T-helper 17 cell (primary cell): ENCODE measurements around the gene EPHA7. TPM values are rescaled to one million over a fixed set of nuclear protein-coding genes. Genes with fewer than 3 reads are reported as not detected.
A peak's percentile ranks its signal among the peaks of the same experiment; 100 is the strongest.

ENCODE experiments used
- ATAC-seq: fragments of 150-1000 bp; cut with Tn5 transposase; 2 replicates; pipeline ENCODE4 v1.10.0; 2021; ENCODE audit warnings: mild to moderate bottlenecking, moderate library complexity
- DNase-seq, 3 donors: peaks; one replicate each; pipeline versions ENCODE4 v3.0.0 to v3.0.0-alpha.2; 2020 to 2021
- H3K9me3 ChIP-seq: one replicate; pipeline ENCODE4 v1.7.0; 2013; ENCODE audit warnings: low read length, mild to moderate bottlenecking; ENCODE audit not compliant: control insufficient read depth, poor library complexity, severe bottlenecking
- H3K27ac Mint-ChIP-seq: one replicate; pipeline ENCODE4 v1.8.0; 2022; ENCODE audit warnings: mild to moderate bottlenecking, moderate library complexity, mixed read lengths
- H3K27me3 Mint-ChIP-seq: one replicate; pipeline ENCODE4 v1.8.0; 2022; ENCODE audit warnings: mixed read lengths
- H3K36me3 Mint-ChIP-seq: one replicate; pipeline ENCODE4 v1.8.0; 2022; ENCODE audit warnings: low read depth, mixed read lengths
- H3K4me1 Mint-ChIP-seq: one replicate; pipeline ENCODE4 v1.8.0; 2022; ENCODE audit warnings: mild to moderate bottlenecking, mixed read lengths
- H3K4me3 Mint-ChIP-seq: one replicate; pipeline ENCODE4 v1.8.0; 2022; ENCODE audit warnings: mild to moderate bottlenecking, moderate library complexity, mixed read lengths
- total RNA-seq, 4 donors: library from RNA in 2 of 4; stranded (reverse) in 2 of 4; gene quantifications; one replicate each; pipeline ENCODE4 v1.2.3 and lab custom pipeline; 2022 to 2026

Gene EPHA7
- total RNA-seq (not detected), total RNA-seq (lab: John Stamatoyannopoulos, UW) (0.38 to 0.58 reads per million in 2 donors)

DNA sequence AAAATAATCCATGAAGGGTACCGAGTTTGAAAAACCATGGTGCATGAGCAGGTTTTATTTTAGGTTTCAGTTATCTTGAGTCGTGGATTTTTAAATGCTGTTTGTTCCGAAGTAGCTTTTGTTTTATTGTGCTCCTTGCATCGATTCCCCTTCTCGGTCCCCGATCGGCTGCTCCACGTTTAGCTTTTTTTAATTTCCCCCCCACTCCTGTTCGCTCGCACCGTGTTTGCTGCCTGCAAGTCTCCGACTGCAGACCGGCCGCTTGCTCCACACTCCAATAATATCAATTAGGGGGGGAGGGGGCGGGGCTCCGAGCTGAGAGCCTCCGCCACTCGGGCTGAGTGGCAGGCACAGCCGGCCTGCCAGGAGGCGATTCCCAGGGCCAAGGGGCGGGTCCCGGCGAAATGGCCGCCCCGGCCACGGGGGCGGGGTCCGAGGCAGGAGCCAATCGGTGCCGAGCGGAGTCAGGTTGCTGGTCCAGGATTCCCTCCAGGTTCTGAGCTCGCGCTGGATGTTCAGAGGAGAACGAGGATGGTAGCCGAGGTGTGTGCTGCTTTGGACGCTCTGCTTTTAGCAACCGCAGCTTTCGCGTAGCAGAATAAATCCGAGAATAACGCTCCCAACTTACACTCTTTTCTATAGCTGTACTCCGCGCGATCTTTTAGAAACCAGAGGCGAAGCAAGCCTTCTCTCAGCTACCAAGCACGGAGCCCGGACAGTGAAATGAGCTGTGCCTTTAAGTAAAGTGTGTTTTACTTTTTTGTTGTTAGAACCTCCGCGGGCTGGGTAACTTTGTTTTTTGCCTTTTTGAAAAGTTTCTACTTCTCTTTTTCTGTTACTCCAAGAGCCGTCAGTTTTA, at the start of gene EPHA7:
TSS of gene EPHA7 (minus strand) at position 256 of the 859 bp plus-strand sequence. CDS start at position 38, 218 bp downstream.
- peak; percentile 57 for ATAC-seq
- Mint-ChIP-seq H3K4me3 (peak within 1 kb of the TSS; percentile 84), H3K27me3 (peaks cover 44% of the 10 kb centered on the region)

DNA sequence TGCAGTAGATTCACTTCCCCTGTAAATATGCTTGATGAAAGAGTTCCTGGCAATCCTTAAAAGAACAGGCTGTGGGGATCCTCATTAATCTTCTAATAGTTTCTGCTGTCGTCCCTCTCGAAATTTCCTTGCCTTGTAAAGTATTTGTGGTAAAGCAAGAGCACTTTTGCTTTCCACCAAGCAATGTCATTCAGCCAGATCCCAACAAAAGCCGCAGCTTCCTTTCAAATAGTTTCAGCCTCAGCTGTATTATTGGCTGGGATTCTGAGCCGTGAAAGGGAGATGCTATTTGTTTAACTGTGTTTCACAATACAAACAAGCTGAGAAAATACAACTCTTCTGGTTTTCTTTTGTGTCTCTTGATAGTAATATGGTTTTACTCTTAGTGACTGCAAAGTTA, 48.9 kb upstream of the EPHA7 start:
- Mint-ChIP-seq H3K27me3 (no peaks in the 10 kb centered on the region), H3K36me3 (no peaks in the 10 kb centered on the region), H3K27ac (no peak overlapping the region), H3K4me1 (no peaks in the 10 kb centered on the region), H3K4me3 (no peak overlapping the region)
- DNase-seq = no peak
- H3K9me3 ChIP-seq = no peaks in the 10 kb centered on the region
- ATAC-seq = no peak

More for the DNA sequence above, at the start of gene EPHA7:
- H3K36me3 Mint-ChIP-seq = peaks cover 3% of the 10 kb centered on the region
- no peak within 1 kb of the TSS for H3K27ac Mint-ChIP-seq
- no peaks in the 10 kb centered on the region for H3K9me3 ChIP-seq
- no peak for DNase-seq
- peaks cover 2% of the 10 kb centered on the region for H3K4me1 Mint-ChIP-seq

GRCh38 chr6:93454533-93454932, 35.2 kb upstream of the EPHA7 start:
- no peak for DNase-seq
- ATAC-seq = no peak
- Mint-ChIP-seq H3K36me3 (no peaks in the 10 kb centered on the region), H3K27me3 (no peaks in the 10 kb centered on the region), H3K4me3 (no peak overlapping the region), H3K27ac (no peak overlapping the region), H3K4me1 (peaks cover 2% of the 10 kb centered on the region)
- H3K9me3 ChIP-seq = no peaks in the 10 kb centered on the region

DNA sequence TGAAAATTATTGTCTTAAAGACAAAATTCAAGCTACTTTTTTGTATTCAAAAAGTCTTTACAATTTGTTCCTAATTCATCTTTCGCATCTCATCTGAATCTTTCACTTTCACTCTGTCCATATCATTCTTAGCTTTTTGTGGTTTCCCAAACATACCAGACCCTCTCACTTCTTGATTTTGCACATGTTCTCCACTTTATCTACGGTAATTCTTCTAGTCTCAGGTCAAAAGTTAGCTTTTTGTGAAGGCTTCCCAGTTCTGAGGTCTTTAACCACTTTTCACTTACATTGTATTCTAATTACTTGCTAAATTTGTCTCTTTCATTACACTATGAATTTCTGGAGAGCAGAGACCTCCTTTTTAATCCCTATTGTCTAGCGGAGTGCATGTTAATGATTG, 34.6 kb upstream of the EPHA7 start:
- no peak for ATAC-seq
- H3K27ac Mint-ChIP-seq = no peak overlapping the region
- DNase-seq = no peak
- H3K4me1 Mint-ChIP-seq = peaks cover 2% of the 10 kb centered on the region
- H3K9me3 ChIP-seq = no peaks in the 10 kb centered on the region
- H3K4me3 Mint-ChIP-seq = no peak overlapping the region
- H3K27me3 Mint-ChIP-seq = no peaks in the 10 kb centered on the region
- H3K36me3 Mint-ChIP-seq = no peaks in the 10 kb centered on the region

DNA sequence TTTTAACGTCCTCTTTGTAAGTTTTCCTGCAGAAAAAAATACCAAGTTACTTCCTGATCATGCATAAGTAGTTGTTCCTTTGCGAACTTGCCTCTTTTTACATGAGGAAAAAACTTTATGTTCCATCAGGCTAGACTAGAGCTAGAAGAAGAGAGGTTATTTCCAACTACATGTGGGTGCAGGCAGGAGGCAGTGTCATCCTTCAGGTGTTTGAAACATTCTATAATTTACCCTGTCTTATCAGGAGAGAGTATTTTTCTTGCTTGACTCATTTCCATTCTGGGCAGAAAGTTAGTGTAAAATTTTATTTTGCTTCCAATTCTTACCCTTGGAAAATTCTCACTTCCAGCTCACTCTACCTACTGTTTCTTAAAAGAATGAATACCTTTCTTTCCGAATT, 28.5 kb upstream of the EPHA7 start:
- ATAC-seq = no peak
- no peaks in the 10 kb centered on the region for H3K9me3 ChIP-seq
- H3K27me3 Mint-ChIP-seq = no peaks in the 10 kb centered on the region

GRCh38 chr6:93437491-93437890, 18.1 kb upstream of the EPHA7 start:
- Mint-ChIP-seq H3K27me3 (no peaks in the 10 kb centered on the region), H3K36me3 (no peaks in the 10 kb centered on the region)

More for the DNA sequence above, 28.5 kb upstream of the EPHA7 start:
- Mint-ChIP-seq H3K4me1 (no peaks in the 10 kb centered on the region), H3K27ac (no peak overlapping the region), H3K4me3 (no peak overlapping the region), H3K36me3 (no peaks in the 10 kb centered on the region)
- no peak for DNase-seq

DNA sequence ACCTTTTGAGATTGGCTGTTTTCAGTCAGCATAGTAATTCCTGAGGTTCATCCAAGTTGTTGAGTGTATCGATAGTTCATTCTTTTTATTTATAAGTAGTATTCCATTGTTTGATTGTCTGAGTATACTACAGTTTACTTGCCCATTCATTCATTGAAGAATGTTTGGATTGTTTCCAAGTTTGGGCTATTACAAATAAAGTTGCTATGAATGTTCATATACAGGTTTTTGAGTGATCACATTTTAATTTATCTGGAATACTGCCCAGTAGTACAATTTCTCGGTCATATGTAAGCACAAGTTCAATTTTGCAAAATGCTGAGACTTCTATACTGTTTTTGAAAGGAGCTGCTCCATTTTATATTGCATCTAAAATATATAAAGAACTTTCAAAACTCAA, 14.2 kb upstream of the EPHA7 start:
- no peak overlapping the region for H3K27ac Mint-ChIP-seq
- no peaks in the 10 kb centered on the region for H3K4me1 Mint-ChIP-seq
- H3K36me3 Mint-ChIP-seq = no peaks in the 10 kb centered on the region
- DNase-seq = no peak
- H3K9me3 ChIP-seq = no peaks in the 10 kb centered on the region
- ATAC-seq = no peak
- H3K4me3 Mint-ChIP-seq = no peak overlapping the region
- no peaks in the 10 kb centered on the region for H3K27me3 Mint-ChIP-seq

More at GRCh38 chr6:93437491-93437890, 18.1 kb upstream of the EPHA7 start:
- H3K27ac Mint-ChIP-seq = no peak overlapping the region
- ATAC-seq = no peak
- no peaks in the 10 kb centered on the region for H3K9me3 ChIP-seq
- H3K4me3 Mint-ChIP-seq = no peak overlapping the region
- no peaks in the 10 kb centered on the region for H3K4me1 Mint-ChIP-seq
- no peak for DNase-seq

DNA sequence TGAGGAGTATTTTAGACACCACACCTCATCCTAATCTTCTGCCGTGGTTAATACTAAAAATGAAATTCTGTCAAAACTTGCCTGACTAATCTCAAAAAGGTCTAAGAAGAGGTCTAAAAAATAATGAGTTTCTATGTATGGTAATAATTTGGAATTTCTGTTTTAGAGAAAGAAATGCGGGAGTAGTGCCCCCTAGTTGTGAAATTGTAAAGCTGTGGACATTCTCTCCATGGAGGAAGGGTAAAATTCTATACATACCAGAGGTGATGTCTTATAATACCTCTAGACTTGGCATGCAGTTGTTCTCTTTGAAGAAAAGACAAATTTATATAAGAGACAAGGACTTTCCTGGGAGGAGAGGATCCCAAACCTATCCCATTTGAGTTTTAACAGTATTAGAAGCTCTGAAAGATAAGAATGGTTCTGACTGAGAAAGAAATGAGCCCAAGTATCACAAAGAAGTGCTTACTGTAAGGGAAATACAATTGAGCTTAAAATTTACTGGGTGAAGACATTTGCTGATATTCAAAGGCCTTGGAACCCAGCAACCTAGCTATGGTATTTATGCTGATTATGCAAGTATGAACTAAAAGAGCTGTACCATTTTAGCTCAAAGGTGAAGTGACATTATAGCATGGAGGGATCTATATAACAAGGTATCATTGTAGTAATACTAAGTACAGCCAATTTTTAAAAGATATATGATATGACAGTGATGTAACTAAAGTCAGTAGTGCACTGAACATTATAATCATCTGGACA, 5.1 kb upstream of the EPHA7 start:
- DNase-seq (no peak), ATAC-seq (no peak)
- Mint-ChIP-seq H3K4me1 (no peaks in the 10 kb centered on the region), H3K27me3 (peaks cover 21% of the 10 kb centered on the region), H3K27ac (no peak overlapping the region), H3K4me3 (no peak overlapping the region), H3K36me3 (no peaks in the 10 kb centered on the region)
- H3K9me3 ChIP-seq = no peaks in the 10 kb centered on the region

DNA sequence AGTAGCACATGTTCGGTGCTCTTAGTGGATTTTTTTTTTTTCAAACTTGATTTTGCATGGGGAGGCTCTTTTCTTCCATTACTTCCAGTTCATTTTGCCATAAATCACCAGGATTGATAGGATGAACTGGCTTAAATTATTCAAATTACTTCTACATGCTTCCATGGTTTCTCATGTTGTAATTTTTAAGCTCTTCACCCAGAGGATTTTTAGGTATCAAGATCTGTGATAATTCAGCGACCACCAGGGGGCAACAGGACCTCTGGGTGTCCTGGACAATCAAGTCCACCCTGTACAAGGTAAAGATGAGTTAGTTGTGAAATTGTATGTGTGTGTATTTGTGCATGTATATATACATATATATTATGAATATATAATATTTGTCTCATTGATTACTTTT, 4.2 kb upstream of the EPHA7 start:
- DNase-seq (no peak), ATAC-seq (no peak)
- no peaks in the 10 kb centered on the region for H3K9me3 ChIP-seq
- no peak overlapping the region for H3K4me3 Mint-ChIP-seq
- no peaks in the 10 kb centered on the region for H3K4me1 Mint-ChIP-seq
- H3K27ac Mint-ChIP-seq = no peak overlapping the region
- peaks cover 26% of the 10 kb centered on the region for H3K27me3 Mint-ChIP-seq
- no peaks in the 10 kb centered on the region for H3K36me3 Mint-ChIP-seq

DNA sequence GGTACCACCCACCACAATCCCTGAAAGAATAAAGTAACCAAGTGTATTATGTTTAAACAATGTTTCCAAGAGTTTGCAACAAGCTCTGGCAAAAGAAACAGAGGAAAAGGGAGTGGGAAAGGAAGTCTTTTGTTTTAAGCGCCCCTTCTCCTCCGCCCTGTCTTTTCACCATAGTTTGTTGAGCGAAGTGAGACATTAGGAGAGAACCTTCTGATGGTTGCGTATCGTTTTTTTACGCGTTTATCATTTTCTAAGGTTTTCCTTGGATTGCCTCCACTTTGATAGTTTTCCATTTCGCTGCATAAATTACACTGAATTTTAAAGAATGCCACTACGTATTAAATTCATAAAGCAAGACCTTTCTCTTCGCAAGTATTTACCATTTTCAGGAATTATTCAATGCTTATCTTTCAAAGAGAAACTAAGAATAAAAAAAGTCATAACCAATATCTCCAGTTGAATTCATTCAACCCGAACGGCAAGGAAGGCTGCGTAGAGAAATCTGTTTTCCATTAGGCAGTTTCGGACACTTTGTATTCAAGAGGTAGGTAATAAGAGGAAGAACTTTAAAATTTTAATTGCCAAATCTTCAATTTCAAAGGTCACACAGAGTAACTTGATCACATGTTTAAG, 920 bp upstream of the EPHA7 start:
- DNase-seq (no peak), ATAC-seq (no peak)
- peaks cover 2% of the 10 kb centered on the region for H3K4me1 Mint-ChIP-seq
- H3K36me3 Mint-ChIP-seq = peaks cover 3% of the 10 kb centered on the region
- H3K9me3 ChIP-seq = no peaks in the 10 kb centered on the region
- peak overlapping the region; percentile 84 for H3K4me3 Mint-ChIP-seq
- peaks cover 44% of the 10 kb centered on the region for H3K27me3 Mint-ChIP-seq
- H3K27ac Mint-ChIP-seq = no peak overlapping the region

GRCh38 chr6:93418408-93419303, 703 bp downstream of the EPHA7 start:
- no peak overlapping the region for H3K27ac Mint-ChIP-seq
- ATAC-seq = peak; percentile 23

GRCh38 chr6:93418033-93418407, 1.3 kb downstream of the EPHA7 start:
- ATAC-seq (no peak), DNase-seq (no peak)
- no peaks in the 10 kb centered on the region for H3K9me3 ChIP-seq
- peaks cover 44% of the 10 kb centered on the region for H3K27me3 Mint-ChIP-seq
- peaks cover 3% of the 10 kb centered on the region for H3K36me3 Mint-ChIP-seq
- H3K27ac Mint-ChIP-seq = no peak overlapping the region
- peaks cover 2% of the 10 kb centered on the region for H3K4me1 Mint-ChIP-seq
- H3K4me3 Mint-ChIP-seq = peak overlapping the region; percentile 55

More at GRCh38 chr6:93418408-93419303, 703 bp downstream of the EPHA7 start:
- DNase-seq = no peak
- H3K9me3 ChIP-seq = no peaks in the 10 kb centered on the region
- Mint-ChIP-seq H3K36me3 (peaks cover 3% of the 10 kb centered on the region), H3K4me1 (peaks cover 2% of the 10 kb centered on the region), H3K27me3 (peaks cover 44% of the 10 kb centered on the region), H3K4me3 (peak overlapping the region; percentile 84)
